ENCODE results near the gene PDE7B. TPM values are rescaled to one million over a fixed set of nuclear protein-coding genes. Genes with fewer than 3 reads are reported as not detected.

The PDE7B gene
- total and polyA plus RNA-seq, 2 of the 4 experiments (the other 2 are of a cell fraction) = 7.8 to 12.4 TPM

- Histone ChIP-seq H3K79me1 (ENCODE audit: low read depth in 1 of 2, low read length in 2 of 2) (peaks cover 5 to 7% of the 10 kb centered on the region in 2 experiments; a peak in 2 of 4 replicates), H3K18ac (ENCODE audit: low read depth, low read length) (no peak overlapping the region), H3K9ac (ENCODE audit: low read depth, low read length) (no peak overlapping the region), H2AK5ac (ENCODE audit: low read depth, low read length) (no peak overlapping the region), H3K27me3 (ENCODE audit: control insufficient read depth, insufficient read depth, low read length) (no peaks in the 10 kb centered on the region), H2BK20ac (ENCODE audit: low read depth, low read length) (no peak overlapping the region), H3K27ac (ENCODE audit: insufficient read depth, low read length) (no peak overlapping the region), H3K23ac (ENCODE audit: low read depth, low read length) (no peak overlapping the region), H2AK9ac (replicated peaks; ENCODE audit: low read depth, low read length, poor library complexity) (no peak overlapping the region), H3K9me1 (ENCODE audit: insufficient read depth, low read length) (peaks cover 7% of the 10 kb centered on the region), H2BK15ac (ENCODE audit: low read depth, low read length) (no peak overlapping the region), H3K56ac (ENCODE audit: extremely low read depth, insufficient read depth, low read length) (no peak overlapping the region), H3K4me1 (ENCODE audit: control insufficient read depth, insufficient read depth, low read length) (no peaks in the 10 kb centered on the region; the same call in 1 of the 2 replicates), H4K8ac (ENCODE audit: low read depth in 2 of 2, low read length in 2 of 2) (no peak overlapping the region), H4K5ac (ENCODE audit: low read depth, low read length) (no peak overlapping the region), H2AFZ (replicated peaks; ENCODE audit: low read length, poor library complexity) (no peak overlapping the region), H3K14ac (replicated peaks; ENCODE audit: low read depth, low read length) (no peak overlapping the region), H4K20me1 (ENCODE audit: insufficient read depth, low read length) (no peaks in the 10 kb centered on the region), H3K4ac (ENCODE audit: low read depth, low read length) (no peak overlapping the region), H2BK5ac (ENCODE audit: low read depth, low read length, poor library complexity, severe bottlenecking) (no peak overlapping the region), H4K91ac (ENCODE audit: insufficient read depth, low read depth, low read length) (no peak overlapping the region), H3K36me3 (ENCODE audit: control insufficient read depth, insufficient read depth, low read length) (peaks cover 43% of the 10 kb centered on the region), H2BK120ac (ENCODE audit: low read depth, low read length) (no peak overlapping the region), H3K4me2 (ENCODE audit: low read depth, low read length) (no peak overlapping the region), H3K9me3 (ENCODE audit: control insufficient read depth, insufficient read depth, low read length) (no peaks in the 10 kb centered on the region), H3K4me3 (ENCODE audit: insufficient read depth, low read depth, low read length) (no peak overlapping the region)
- dilution Hi-C loops (cut with HindIII; ENCODE audit: low sequenced_read_pairs, unreplicated experiment) = no loop called here
- ChIA-PET CTCF (no interaction called here), POLR2A (ENCODE audit: unreplicated experiment) (no interaction called here)
- WGBS, 2 experiments (ENCODE audit: extremely low coverage in 2 of 2, insufficient read length in 1 of 2) = no CpG with 5 or more reads among the region's 4 CpGs
- intact Hi-C loops (cut with micrococcal nuclease) = no loop called here
- DNase-seq (no peak), ATAC-seq (ENCODE audit: low read depth) (no peak)
- TF ChIP-seq MAZ (IDR thresholded peaks at IDR 0.05; ENCODE audit: borderline replicate concordance, low read depth, low read length) (no peak), CTCF (conservative IDR thresholded peaks at IDR 0.05; ENCODE audit: low read depth, low read length) (no peak), ELK1 (IDR thresholded peaks at IDR 0.05; ENCODE audit: borderline replicate concordance, low read depth, low read length) (no peak), MXI1 (IDR thresholded peaks at IDR 0.05; ENCODE audit: borderline replicate concordance, low read depth, low read length) (no peak), RAD21 (IDR thresholded peaks at IDR 0.05; ENCODE audit: low read length) (no peak), BHLHE40 (IDR thresholded peaks at IDR 0.05; ENCODE audit: low read depth, low read length) (no peak), POLR2A (IDR thresholded peaks at IDR 0.05; ENCODE audit: low read depth, low read length) (no peak), MAFK (IDR thresholded peaks at IDR 0.05; ENCODE audit: low read depth, low read length) (no peak)
- BruUV-seq (replicated peaks) = no TSS peak
- in situ Hi-C loops (cut with MboI; ENCODE audit: low sequenced_read_pairs) = no loop called here
These were observed 329.4 kb downstream of the PDE7B start for GRCh38 chr6:136180704-136181511.
